ENCODE results near the gene MAG. TPM values are rescaled to one million over a fixed set of nuclear protein-coding genes. Genes with fewer than 3 reads are reported as not detected.

Gene MAG
- total RNA-seq, 1 donor from 2014 or later: not detected

DNA sequence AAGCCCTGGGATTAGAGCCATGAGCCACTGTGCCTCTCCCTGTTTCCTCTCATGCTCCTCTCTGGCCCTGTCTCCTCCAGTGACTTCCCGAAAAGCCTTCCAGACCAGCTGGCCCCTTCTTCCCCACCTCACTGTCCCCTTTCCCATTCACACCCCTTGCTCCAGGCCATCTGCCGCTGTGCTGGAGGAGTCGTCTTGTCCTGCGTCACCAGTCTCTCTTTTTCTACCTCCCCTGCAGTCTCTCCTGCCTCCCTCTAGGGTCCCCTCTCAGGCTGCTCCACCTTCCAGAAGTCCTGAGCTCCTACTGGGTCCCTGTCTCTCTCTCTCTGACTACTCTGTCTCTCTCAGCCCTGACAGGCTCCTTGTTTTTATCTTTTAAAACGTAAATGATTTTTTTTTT, 50.5 kb downstream of the MAG start:
- no peak overlapping the region for H3K4me3 Mint-ChIP-seq (ENCODE audit: unreplicated experiment)
- peaks cover 5% of the 10 kb centered on the region for H3K27me3 Mint-ChIP-seq (ENCODE audit: unreplicated experiment)
- no peak for DNase-seq (ENCODE audit: low spot score)
- H3K36me3 Mint-ChIP-seq (ENCODE audit: low read depth, unreplicated experiment): no peaks in the 10 kb centered on the region
- TF ChIP-seq, protein P1, sequence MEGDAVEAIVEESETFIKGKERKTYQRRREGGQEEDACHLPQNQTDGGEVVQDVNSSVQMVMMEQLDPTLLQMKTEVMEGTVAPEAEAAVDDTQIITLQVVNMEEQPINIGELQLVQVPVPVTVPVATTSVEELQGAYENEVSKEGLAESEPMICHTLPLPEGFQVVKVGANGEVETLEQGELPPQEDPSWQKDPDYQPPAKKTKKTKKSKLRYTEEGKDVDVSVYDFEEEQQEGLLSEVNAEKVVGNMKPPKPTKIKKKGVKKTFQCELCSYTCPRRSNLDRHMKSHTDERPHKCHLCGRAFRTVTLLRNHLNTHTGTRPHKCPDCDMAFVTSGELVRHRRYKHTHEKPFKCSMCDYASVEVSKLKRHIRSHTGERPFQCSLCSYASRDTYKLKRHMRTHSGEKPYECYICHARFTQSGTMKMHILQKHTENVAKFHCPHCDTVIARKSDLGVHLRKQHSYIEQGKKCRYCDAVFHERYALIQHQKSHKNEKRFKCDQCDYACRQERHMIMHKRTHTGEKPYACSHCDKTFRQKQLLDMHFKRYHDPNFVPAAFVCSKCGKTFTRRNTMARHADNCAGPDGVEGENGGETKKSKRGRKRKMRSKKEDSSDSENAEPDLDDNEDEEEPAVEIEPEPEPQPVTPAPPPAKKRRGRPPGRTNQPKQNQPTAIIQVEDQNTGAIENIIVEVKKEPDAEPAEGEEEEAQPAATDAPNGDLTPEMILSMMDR (IDR thresholded peaks at IDR 0.05; ENCODE audit: unreplicated experiment): no peak
- peaks cover 6% of the 10 kb centered on the region for H3K4me1 Mint-ChIP-seq (ENCODE audit: unreplicated experiment)
- H3K9me3 Mint-ChIP-seq (ENCODE audit: unreplicated experiment): no peaks in the 10 kb centered on the region
- no peak overlapping the region for H3K27ac Mint-ChIP-seq (ENCODE audit: unreplicated experiment)

DNA sequence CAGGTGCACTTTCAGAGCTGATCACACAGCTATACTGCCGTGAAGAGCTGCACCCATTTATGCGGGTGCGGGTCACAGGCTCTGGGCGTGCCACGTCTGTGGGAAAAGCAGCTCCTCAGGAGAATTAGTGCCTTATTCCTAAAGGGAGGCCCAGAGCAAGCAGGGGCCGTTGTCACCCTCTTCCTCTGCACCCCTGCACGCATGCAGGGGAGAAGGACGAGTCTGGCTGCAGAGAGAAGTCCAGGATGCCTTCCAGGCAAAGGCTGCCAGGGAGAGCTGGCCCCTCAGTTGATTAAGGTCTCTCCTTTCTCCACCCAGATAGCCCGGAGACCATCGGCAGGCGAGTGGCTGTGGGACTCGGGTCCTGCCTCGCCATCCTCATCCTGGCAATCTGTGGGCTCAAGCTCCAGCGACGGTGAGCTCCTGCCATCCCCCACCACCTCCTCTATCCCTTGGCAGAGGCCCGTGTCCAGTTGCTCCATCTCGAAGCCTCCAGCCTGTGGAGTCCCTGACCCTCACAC, 52.6 kb downstream of the MAG start:
- H3K27me3 Mint-ChIP-seq (ENCODE audit: unreplicated experiment): peaks cover 10% of the 10 kb centered on the region

DNA sequence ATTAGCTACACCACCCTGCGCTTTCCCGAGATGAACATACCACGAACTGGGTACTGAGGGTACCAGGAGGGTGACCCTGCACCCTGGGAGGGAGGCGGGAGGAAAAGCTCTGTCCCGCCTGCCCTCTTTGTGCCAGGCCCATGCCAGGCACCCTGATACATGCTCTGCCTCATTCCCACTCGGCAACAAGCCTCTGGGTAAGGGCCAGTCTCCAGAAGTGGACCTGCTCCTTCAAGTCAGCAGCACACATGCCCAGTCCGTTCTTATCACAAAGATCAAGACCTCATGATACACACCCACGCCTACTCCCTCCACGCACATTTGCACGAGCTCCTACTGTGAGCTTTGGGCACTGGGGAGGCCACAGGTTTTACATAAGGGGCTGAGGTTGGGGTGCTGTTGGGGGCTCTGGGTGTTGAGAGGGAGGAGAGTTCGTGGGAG, 53.7 kb downstream of the MAG start:
- TF ChIP-seq, protein P1 (IDR thresholded peaks at IDR 0.05; ENCODE audit: unreplicated experiment): no peak
- H3K27me3 Mint-ChIP-seq (ENCODE audit: unreplicated experiment): peaks cover 11% of the 10 kb centered on the region
- H3K4me3 Mint-ChIP-seq (ENCODE audit: unreplicated experiment): no peak overlapping the region
- peaks cover 10% of the 10 kb centered on the region for H3K4me1 Mint-ChIP-seq (ENCODE audit: unreplicated experiment)
- no peak for DNase-seq (ENCODE audit: low spot score)
- no peaks in the 10 kb centered on the region for H3K9me3 Mint-ChIP-seq (ENCODE audit: unreplicated experiment)
- H3K36me3 Mint-ChIP-seq (ENCODE audit: low read depth, unreplicated experiment): no peaks in the 10 kb centered on the region
- no peak overlapping the region for H3K27ac Mint-ChIP-seq (ENCODE audit: unreplicated experiment)

More for the DNA sequence above, 52.6 kb downstream of the MAG start:
- TF ChIP-seq, protein P1 (IDR thresholded peaks at IDR 0.05; ENCODE audit: unreplicated experiment): no peak
- DNase-seq (ENCODE audit: low spot score): no peak
- H3K9me3 Mint-ChIP-seq (ENCODE audit: unreplicated experiment): no peaks in the 10 kb centered on the region
- H3K4me3 Mint-ChIP-seq (ENCODE audit: unreplicated experiment): no peak overlapping the region
- no peaks in the 10 kb centered on the region for H3K36me3 Mint-ChIP-seq (ENCODE audit: low read depth, unreplicated experiment)
- no peak overlapping the region for H3K27ac Mint-ChIP-seq (ENCODE audit: unreplicated experiment)
- peaks cover 8% of the 10 kb centered on the region for H3K4me1 Mint-ChIP-seq (ENCODE audit: unreplicated experiment)

DNA sequence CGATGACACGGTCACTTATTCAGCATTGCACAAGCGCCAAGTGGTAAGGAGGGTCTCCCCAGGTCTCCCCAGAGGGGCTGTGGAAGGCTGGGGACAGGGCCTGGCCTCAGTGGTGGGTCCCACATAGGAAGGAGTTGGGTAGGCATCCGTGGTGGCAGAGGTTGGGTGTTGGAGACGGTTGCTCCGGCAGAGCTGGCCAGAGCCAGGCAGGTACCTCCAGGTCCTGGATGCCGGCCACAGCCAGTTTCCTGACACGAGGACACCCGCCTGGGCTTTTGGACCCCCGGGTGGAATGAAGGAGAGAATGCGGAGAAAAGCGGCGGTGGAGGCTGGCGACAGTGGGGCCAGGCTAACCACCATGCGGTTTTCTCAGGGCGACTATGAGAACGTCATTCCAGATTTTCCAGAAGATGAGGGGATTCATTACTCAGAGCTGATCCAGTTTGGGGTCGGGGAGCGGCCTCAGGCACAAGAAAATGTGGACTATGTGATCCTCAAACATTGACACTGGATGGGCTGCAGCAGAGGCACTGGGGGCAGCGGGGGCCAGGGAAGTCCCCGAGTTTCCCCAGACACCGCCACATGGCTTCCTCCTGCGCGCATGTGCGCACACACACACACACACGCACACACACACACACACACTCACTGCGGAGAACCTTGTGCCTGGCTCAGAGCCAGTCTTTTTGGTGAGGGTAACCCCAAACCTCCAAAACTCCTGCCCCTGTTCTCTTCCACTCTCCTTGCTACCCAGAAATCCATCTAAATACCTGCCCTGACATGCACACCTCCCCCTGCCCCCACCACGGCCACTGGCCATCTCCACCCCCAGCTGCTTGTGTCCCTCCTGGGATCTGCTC, 54.5 kb downstream of the MAG start:
- DNase-seq (ENCODE audit: low spot score): no peak
- H3K9me3 Mint-ChIP-seq (ENCODE audit: unreplicated experiment): no peaks in the 10 kb centered on the region
- peaks cover 11% of the 10 kb centered on the region for H3K27me3 Mint-ChIP-seq (ENCODE audit: unreplicated experiment)

More for the DNA sequence above, 54.5 kb downstream of the MAG start:
- Mint-ChIP-seq H3K4me3 (ENCODE audit: unreplicated experiment) (no peak overlapping the region), H3K4me1 (ENCODE audit: unreplicated experiment) (peaks cover 10% of the 10 kb centered on the region), H3K36me3 (ENCODE audit: low read depth, unreplicated experiment) (no peaks in the 10 kb centered on the region), H3K27ac (ENCODE audit: unreplicated experiment) (no peak overlapping the region)
- TF ChIP-seq, protein P1 (IDR thresholded peaks at IDR 0.05; ENCODE audit: unreplicated experiment): no peak
